ENCODE data around the gene TRMT61B. TPM values are rescaled to one million over a fixed set of nuclear protein-coding genes. Genes with fewer than 3 reads are reported as not detected.
A peak's percentile ranks its signal among the peaks of the same experiment; 100 is the strongest.

The TRMT61B gene
- total and polyA plus RNA-seq, 8 donors = 2.3 to 24.4 (median 18.1) TPM

- H3K27ac ChIP-seq = no peak overlapping the region
- H3K27me3 ChIP-seq = peaks cover 0 to 7% (median 0%) of the 10 kb centered on the region in 3 donors
- H3K9me3 ChIP-seq = no peaks in the 10 kb centered on the region
- H3K4me3 ChIP-seq = no peak overlapping the region
- H3K36me3 ChIP-seq = no peaks in the 10 kb centered on the region
- intact Hi-C loops (cut with DNase I; ENCODE audit: low total_unique reads) = loop anchor here (10.0 kb wide), 1 partner anchor 370 kb away; no protein-coding TSS in a partner anchor
- peaks cover 0 to 12% (median 3%) of the 10 kb centered on the region in 4 donors for H3K4me1 ChIP-seq
- no peak for TF ChIP-seq EP300 (IDR thresholded peaks at IDR 0.05)
- no peak for TF ChIP-seq POLR2A (IDR thresholded peaks at IDR 0.05)
- TF ChIP-seq POLR2AphosphoS5 (IDR thresholded peaks at IDR 0.05) = no peak
- no peak for TF ChIP-seq CTCF (IDR thresholded peaks at IDR 0.05)
- no peak for DNase-seq
Measured at GRCh38 chr2:28824870-28825269, 45.2 kb downstream of the TRMT61B start.

GRCh38 chr2:28824207-28824606 is 45.9 kb downstream of the TRMT61B start:
- intact Hi-C loops (cut with DNase I; ENCODE audit: low total_unique reads) = loop anchor here (10.0 kb wide), 1 partner anchor 371 kb away; no protein-coding TSS in a partner anchor
- no peak for TF ChIP-seq EP300 (IDR thresholded peaks at IDR 0.05)

GRCh38 chr2:28822036-28822435 is 48.1 kb downstream of the TRMT61B start:
- H3K27ac ChIP-seq = no peak overlapping the region
- peaks cover 0 to 6% (median 3%) of the 10 kb centered on the region in 4 donors for H3K4me1 ChIP-seq
- no peaks in the 10 kb centered on the region for H3K9me3 ChIP-seq
- H3K27me3 ChIP-seq = peaks cover 0 to 7% (median 0%) of the 10 kb centered on the region in 3 donors
- no peak overlapping the region for H3K4me3 ChIP-seq
- TF ChIP-seq POLR2A (IDR thresholded peaks at IDR 0.05) (no peak), EP300 (IDR thresholded peaks at IDR 0.05) (no peak), CTCF (IDR thresholded peaks at IDR 0.05) (no peak), POLR2AphosphoS5 (IDR thresholded peaks at IDR 0.05) (no peak)
- DNase-seq = no peak
- no peaks in the 10 kb centered on the region for H3K36me3 ChIP-seq
- intact Hi-C loops (cut with DNase I; ENCODE audit: low total_unique reads) = loop anchor here (10.0 kb wide), 1 partner anchor 373 kb away; no protein-coding TSS in a partner anchor

More at GRCh38 chr2:28824207-28824606, 45.9 kb downstream of the TRMT61B start:
- Histone ChIP-seq H3K27me3 (peaks cover 0 to 7% (median 0%) of the 10 kb centered on the region in 3 donors), H3K4me1 (peaks cover 0 to 12% (median 3%) of the 10 kb centered on the region in 4 donors), H3K4me3 (no peak overlapping the region), H3K9me3 (no peaks in the 10 kb centered on the region), H3K27ac (no peak overlapping the region), H3K36me3 (no peaks in the 10 kb centered on the region)
- DNase-seq = no peak
- WGBS, 5 donors = 96 to 100% (median 97%) methylated on average over 2 of the region's 2 CpGs

- TF ChIP-seq POLR2A (IDR thresholded peaks at IDR 0.05) (no peak), CTCF (IDR thresholded peaks at IDR 0.05) (peak in 5 of 7 experiments; percentile 53 to 72 (median 63)), EP300 (IDR thresholded peaks at IDR 0.05) (no peak), POLR2AphosphoS5 (IDR thresholded peaks at IDR 0.05) (no peak)
- DNase-seq = peak; percentile 46 to 81
- intact Hi-C loops (cut with DNase I; ENCODE audit: low total_unique reads) = loop anchor here (10.0 kb wide), 1 partner anchor 373 kb away; no protein-coding TSS in a partner anchor
Measured at GRCh38 chr2:28821295-28821958, 48.7 kb downstream of the TRMT61B start.

GRCh38 chr2:28818053-28818452 is 52.1 kb downstream of the TRMT61B start:
- Histone ChIP-seq H3K27me3 (no peaks in the 10 kb centered on the region), H3K27ac (no peak overlapping the region), H3K4me1 (peaks cover 0 to 6% (median 3%) of the 10 kb centered on the region in 4 donors), H3K9me3 (no peaks in the 10 kb centered on the region), H3K4me3 (no peak overlapping the region), H3K36me3 (no peaks in the 10 kb centered on the region)
- 81 to 91% (median 90%) methylated on average over 3 of the region's 3 CpGs for WGBS, 5 donors
- intact Hi-C loops (cut with DNase I; ENCODE audit: low total_unique reads) = no loop called here
- no peak for DNase-seq
- no peak for TF ChIP-seq POLR2AphosphoS5 (IDR thresholded peaks at IDR 0.05)
- TF ChIP-seq EP300 (IDR thresholded peaks at IDR 0.05) = no peak
- TF ChIP-seq CTCF (IDR thresholded peaks at IDR 0.05) = no peak
- no peak for TF ChIP-seq POLR2A (IDR thresholded peaks at IDR 0.05)

More at GRCh38 chr2:28821295-28821958, 48.7 kb downstream of the TRMT61B start:
- no peak overlapping the region for H3K27ac ChIP-seq
- peaks cover 0 to 7% (median 0%) of the 10 kb centered on the region in 3 donors for H3K27me3 ChIP-seq
- H3K36me3 ChIP-seq = no peaks in the 10 kb centered on the region
- 1 to 6% (median 3%) methylated on average over 8 of the region's 8 CpGs for WGBS, 5 donors
- H3K9me3 ChIP-seq = no peaks in the 10 kb centered on the region
- no peak overlapping the region for H3K4me3 ChIP-seq
- peaks cover 0 to 6% (median 3%) of the 10 kb centered on the region in 4 donors for H3K4me1 ChIP-seq
